ENCODE data around the gene SGMS1.

Gene SGMS1

GRCh38 chr10:50506861-50507573, 116.7 kb downstream of the SGMS1 start:
- TF ChIP-seq ZFP30 (CRISPR knock-in tag; IDR thresholded peaks at IDR 0.05): no peak
- no peak for TF ChIP-seq POU6F1 (CRISPR knock-in tag; IDR thresholded peaks at IDR 0.05; ENCODE audit: borderline replicate concordance, low read depth)
- no peak for TF ChIP-seq ISL1 (CRISPR knock-in tag; IDR thresholded peaks at IDR 0.05)
- TF ChIP-seq CSDC2 (CRISPR knock-in tag; IDR thresholded peaks at IDR 0.05): no peak
- no peak for TF ChIP-seq PATZ1 (CRISPR knock-in tag; IDR thresholded peaks at IDR 0.05; ENCODE audit: borderline replicate concordance)
- no peak for TF ChIP-seq TSHZ2 (CRISPR knock-in tag; IDR thresholded peaks at IDR 0.05)
- no peak for TF ChIP-seq BACH2 (CRISPR knock-in tag; IDR thresholded peaks at IDR 0.05; ENCODE audit: borderline replicate concordance)
- TF ChIP-seq ZNF565 (CRISPR knock-in tag; conservative IDR thresholded peaks at IDR 0.05; ENCODE audit: low read depth): no peak
- TF ChIP-seq RARB (CRISPR knock-in tag; IDR thresholded peaks at IDR 0.05): no peak
- TF ChIP-seq TCF4 (CRISPR knock-in tag; IDR thresholded peaks at IDR 0.05; ENCODE audit: borderline replicate concordance): no peak
- no peak for TF ChIP-seq ARNTL (CRISPR knock-in tag; IDR thresholded peaks at IDR 0.05; ENCODE audit: borderline replicate concordance, low read depth)
- TF ChIP-seq ZNF70 (CRISPR knock-in tag; IDR thresholded peaks at IDR 0.05): no peak
- no peak for TF ChIP-seq ZNF8 (CRISPR knock-in tag; IDR thresholded peaks at IDR 0.05)
- TF ChIP-seq ESRRG (CRISPR knock-in tag; IDR thresholded peaks at IDR 0.05): no peak
- no peak for TF ChIP-seq PPARA (CRISPR knock-in tag; IDR thresholded peaks at IDR 0.05; ENCODE audit: borderline replicate concordance)
- TF ChIP-seq ZC3H10 (CRISPR knock-in tag; IDR thresholded peaks at IDR 0.05): no peak
- ATAC-seq: no peak

- ATAC-seq: no peak
- TF ChIP-seq PPARA (CRISPR knock-in tag; IDR thresholded peaks at IDR 0.05; ENCODE audit: borderline replicate concordance) (no peak), TCF4 (CRISPR knock-in tag; IDR thresholded peaks at IDR 0.05; ENCODE audit: borderline replicate concordance) (no peak), POU6F1 (CRISPR knock-in tag; IDR thresholded peaks at IDR 0.05; ENCODE audit: borderline replicate concordance, low read depth) (no peak), BACH2 (CRISPR knock-in tag; IDR thresholded peaks at IDR 0.05; ENCODE audit: borderline replicate concordance) (no peak), TSHZ2 (CRISPR knock-in tag; IDR thresholded peaks at IDR 0.05) (no peak), CSDC2 (CRISPR knock-in tag; IDR thresholded peaks at IDR 0.05) (no peak), ESRRG (CRISPR knock-in tag; IDR thresholded peaks at IDR 0.05) (no peak), ISL1 (CRISPR knock-in tag; IDR thresholded peaks at IDR 0.05) (no peak), ZNF565 (CRISPR knock-in tag; conservative IDR thresholded peaks at IDR 0.05; ENCODE audit: low read depth) (no peak), OSR1 (CRISPR knock-in tag; IDR thresholded peaks at IDR 0.05) (no peak), ZNF70 (CRISPR knock-in tag; IDR thresholded peaks at IDR 0.05) (no peak), ZC3H10 (CRISPR knock-in tag; IDR thresholded peaks at IDR 0.05) (no peak), ZFP3 (CRISPR knock-in tag; IDR thresholded peaks at IDR 0.05) (no peak), PATZ1 (CRISPR knock-in tag; IDR thresholded peaks at IDR 0.05; ENCODE audit: borderline replicate concordance) (no peak), GLIS3 (CRISPR knock-in tag; IDR thresholded peaks at IDR 0.05) (no peak), CSRNP3 (CRISPR knock-in tag; IDR thresholded peaks at IDR 0.05) (no peak), CREB5 (CRISPR knock-in tag; IDR thresholded peaks at IDR 0.05; ENCODE audit: low read depth) (no peak), TOX (CRISPR knock-in tag; IDR thresholded peaks at IDR 0.05; ENCODE audit: borderline replicate concordance) (no peak), RARB (CRISPR knock-in tag; IDR thresholded peaks at IDR 0.05) (no peak)
Observed at GRCh38 chr10:50504389-50504788, 119.4 kb downstream of the SGMS1 start.

Data from SK-N-SH treated with all-trans-retinoic acid at 6 μM for 48 hours (cell line).